HCT116 (cell line): ENCODE measurements around the gene PPP1R1B. TPM values are rescaled to one million over a fixed set of nuclear protein-coding genes. Genes with fewer than 3 reads are reported as not detected.

Experiments
- ATAC-seq: fragments of 200-7000 bp; cut with Tn5 transposase; 2 replicates; pipeline ENCODE4 v1.9.1; 2020; ENCODE audit warnings: mild to moderate bottlenecking, moderate library complexity
- BruUV-seq: library from RNA; stranded (reverse); fragments of 400-500 nt; replicated peaks from 2 replicates; lab custom pipeline; 2021; lab: Mats Ljungman, UMichigan
- CTCF ChIA-PET: fragments of 300-600 bp; sonication (Branson Sonifier 250); formaldehyde crosslinking; loops from one replicate; lab custom pipeline; 2021; ENCODE audit warnings: antibody characterized with exemption; lab: Charles Lee
- POLR2A ChIA-PET: fragments of 300-600, 350-600 bp; sonication (Branson Sonifier 250); formaldehyde crosslinking; loops from one replicate; lab custom pipeline; 2021; ENCODE audit warnings: antibody characterized with exemption; lab: Charles Lee
- RAD21 ChIA-PET, 2 experiments: fragments of 300-600 bp; sonication (Branson Sonifier 250); formaldehyde crosslinking; loops; one replicate each; lab custom pipeline; 2023; ENCODE audit warnings: low total read pairs in 2 of 2; ENCODE audit not compliant: uncharacterized antibody in 2 of 2, unreplicated experiment in 2 of 2, low non-redundant PET in 1 of 2; lab: Charles Lee
- DNase-seq: peaks from one replicate; pipeline ENCODE4 v3.0.0-alpha.2; 2010; ENCODE audit warnings: low read depth, low spot score
- H2AFZ ChIP-seq: fragments of 200-600 bp; shearing (Covaris generic), sonication (generic); 2 replicates; pipeline ENCODE4 v1.6.1; 2017; ENCODE audit warnings: low read depth, mixed run types, mixed read lengths, antibody characterized with exemption, low read length; ENCODE audit not compliant: poor library complexity, severe bottlenecking
- H3K27ac ChIP-seq: 2 replicates; pipeline ENCODE4 v1.5.1; 2012; ENCODE audit warnings: low read depth, low read length
- H3K27me3 ChIP-seq: fragments of 200-600 bp; sonication (generic); 2 replicates; pipeline ENCODE4 v1.6.1; 2016; ENCODE audit warnings: mixed run types, low read length, mixed read lengths; ENCODE audit not compliant: insufficient read depth
- H3K36me3 ChIP-seq, 2 experiments: fragments of 200-500 bp in 1 of 2; fragments of 200-600 bp in 1 of 2; sonication (Bioruptor generic) in 1 of 2; sonication (generic) in 1 of 2; 2 replicates each; pipeline versions ENCODE4 v1.5.1 to v1.6.1; 2014 to 2016; ENCODE audit warnings: low read length in 2 of 2, inconsistent platforms in 1 of 2, mixed read lengths in 1 of 2, mixed run types in 1 of 2; ENCODE audit not compliant: insufficient read depth in 2 of 2, control insufficient read depth in 1 of 2
- H3K4me1 ChIP-seq, 2 experiments: fragments of 200-600 bp in 1 of 2; sonication (generic) in 1 of 2; 2 replicates each; pipeline versions ENCODE4 v1.5.1 to v1.6.1; 2012 to 2017; ENCODE audit warnings: low read length in 2 of 2, inconsistent platforms in 1 of 2, mild to moderate bottlenecking in 1 of 2, mixed read lengths in 1 of 2, mixed run types in 1 of 2, moderate library complexity in 1 of 2; ENCODE audit not compliant: insufficient read depth in 2 of 2, control insufficient read depth in 1 of 2
- H3K4me2 ChIP-seq: fragments of 200-600 bp; sonication (generic); 2 replicates; pipeline ENCODE4 v1.6.1; 2017; ENCODE audit warnings: mixed run types, low read length, mixed read lengths
- H3K4me3 ChIP-seq, 2 experiments: fragments of 200-600 bp in 1 of 2; sonication (generic) in 1 of 2; replicated peaks in 1 of 2; 2 replicates each; pipeline ENCODE4 v1.5.1; 2011 to 2016; ENCODE audit warnings: low read length in 2 of 2, control low read depth in 1 of 2, low read depth in 1 of 2, mild to moderate bottlenecking in 1 of 2, mixed read lengths in 1 of 2, mixed run types in 1 of 2
- H3K79me2 ChIP-seq: fragments of 200-600 bp; sonication (generic); 2 replicates; pipeline ENCODE4 v1.6.1; 2017; ENCODE audit warnings: mild to moderate bottlenecking, mixed run types, low read length, moderate library complexity, mixed read lengths; ENCODE audit not compliant: insufficient read depth
- H3K9ac ChIP-seq: fragments of 200-600 bp; sonication (generic); 2 replicates; pipeline ENCODE4 v1.6.1; 2016; ENCODE audit warnings: low read length, mixed read lengths
- H3K9me2 ChIP-seq: fragments of 200-600 bp; sonication (generic), shearing (Covaris generic); 2 replicates; pipeline ENCODE4 v1.6.1; 2017; ENCODE audit warnings: mixed run types, mild to moderate bottlenecking, moderate library complexity; ENCODE audit not compliant: insufficient read depth
- H3K9me3 ChIP-seq, 2 experiments: fragments of 200-500 bp in 1 of 2; fragments of 200-600 bp in 1 of 2; sonication (Bioruptor generic) in 1 of 2; sonication (generic) in 1 of 2; 2 replicates each; pipeline ENCODE4 v1.6.1; 2014 to 2017; ENCODE audit warnings: low read length in 2 of 2, mixed read lengths in 2 of 2, inconsistent platforms in 1 of 2, low read depth in 1 of 2, mild to moderate bottlenecking in 1 of 2, mixed run types in 1 of 2, moderate library complexity in 1 of 2; ENCODE audit not compliant: control insufficient read depth in 1 of 2, insufficient read depth in 1 of 2
- H4K20me1 ChIP-seq: fragments of 200-600 bp; sonication (generic), shearing (Covaris generic); 2 replicates; pipeline ENCODE4 v1.6.1; 2017; ENCODE audit warnings: mixed run types, mild to moderate bottlenecking, moderate library complexity; ENCODE audit not compliant: insufficient read depth
- ATF3 ChIP-seq: IDR thresholded peaks from 2 replicates; pipeline ENCODE4 v1.6.1; 2012
- CBX3 ChIP-seq: IDR thresholded peaks from 2 replicates; pipeline ENCODE4 v1.6.1; 2012; ENCODE audit warnings: low read depth
- EZH2phosphoT487 ChIP-seq: fragments of 200-600 bp; IDR thresholded peaks from 2 replicates; pipeline ENCODE4 v1.6.1; 2018; ENCODE audit warnings: antibody characterized with exemption, borderline replicate concordance
- REST ChIP-seq: IDR thresholded peaks from 2 replicates; pipeline ENCODE4 v1.6.1; 2012; ENCODE audit warnings: low read depth
- SP1 ChIP-seq: IDR thresholded peaks from 2 replicates; pipeline ENCODE4 v1.6.1; 2012; ENCODE audit warnings: low read depth
- TCF7L2 ChIP-seq: IDR thresholded peaks from 2 replicates; pipeline ENCODE4 v1.7.0; 2011; ENCODE audit warnings: borderline replicate concordance, inconsistent platforms; ENCODE audit not compliant: insufficient read depth, insufficient read length; ENCODE audit errors: extremely low read depth
- intact Hi-C: fragments of 100-400 bp; cut with micrococcal nuclease; formaldehyde crosslinking; loops from 2 replicates; pipeline ENCODE4 v1.10.0; 2022
- total RNA-seq: library from RNA; stranded (reverse); gene quantifications from one replicate; pipeline ENCODE4 v1.2.1, GENCODE V29; 2021; ENCODE audit not compliant: unreplicated experiment

The PPP1R1B gene
- total RNA-seq, 1 experiment from 2014 or later, result 0.49 TPM

GRCh38 chr17:39603304-39604016 is 23.3 kb upstream of the PPP1R1B start:
- POLR2A ChIA-PET, result no interaction called here

More at GRCh38 chr17:39603304-39604016, 23.3 kb upstream of the PPP1R1B start:
- ATAC-seq (no peak), DNase-seq (no peak)
- TF ChIP-seq ATF3, result no peak
- no peak for TF ChIP-seq TCF7L2
- TF ChIP-seq SP1, result no peak
- no peak for TF ChIP-seq CBX3
- TF ChIP-seq EZH2phosphoT487, result no peak
- TF ChIP-seq REST, result no peak
- Histone ChIP-seq H3K9ac (no peak overlapping the region), H3K27ac (no peak overlapping the region), H3K27me3 (peaks cover 45% of the 10 kb centered on the region), H2AFZ (no peak overlapping the region), H3K9me3 (no peaks in the 10 kb centered on the region), H3K36me3 (no peaks in the 10 kb centered on the region), H4K20me1 (no peaks in the 10 kb centered on the region), H3K9me2 (no peaks in the 10 kb centered on the region), H3K79me2 (no peaks in the 10 kb centered on the region), H3K4me2 (no peak overlapping the region), H3K4me3 (no peak overlapping the region), H3K4me1 (peaks cover 0 to 1% of the 10 kb centered on the region in 2 experiments; a peak in 2 of 4 replicates)
- RAD21 ChIA-PET, result no interaction called here
- CTCF ChIA-PET, result no interaction called here
- intact Hi-C loops, result no loop called here
- no TSS peak for BruUV-seq
